ENCODE data around the gene DDX11.
"Not testable (repeated sequence)": the region's sequence is repeated elsewhere in the genome, so short reads cannot be mapped to it uniquely, and the experiment has no call there.

DDX11 gene

DNA sequence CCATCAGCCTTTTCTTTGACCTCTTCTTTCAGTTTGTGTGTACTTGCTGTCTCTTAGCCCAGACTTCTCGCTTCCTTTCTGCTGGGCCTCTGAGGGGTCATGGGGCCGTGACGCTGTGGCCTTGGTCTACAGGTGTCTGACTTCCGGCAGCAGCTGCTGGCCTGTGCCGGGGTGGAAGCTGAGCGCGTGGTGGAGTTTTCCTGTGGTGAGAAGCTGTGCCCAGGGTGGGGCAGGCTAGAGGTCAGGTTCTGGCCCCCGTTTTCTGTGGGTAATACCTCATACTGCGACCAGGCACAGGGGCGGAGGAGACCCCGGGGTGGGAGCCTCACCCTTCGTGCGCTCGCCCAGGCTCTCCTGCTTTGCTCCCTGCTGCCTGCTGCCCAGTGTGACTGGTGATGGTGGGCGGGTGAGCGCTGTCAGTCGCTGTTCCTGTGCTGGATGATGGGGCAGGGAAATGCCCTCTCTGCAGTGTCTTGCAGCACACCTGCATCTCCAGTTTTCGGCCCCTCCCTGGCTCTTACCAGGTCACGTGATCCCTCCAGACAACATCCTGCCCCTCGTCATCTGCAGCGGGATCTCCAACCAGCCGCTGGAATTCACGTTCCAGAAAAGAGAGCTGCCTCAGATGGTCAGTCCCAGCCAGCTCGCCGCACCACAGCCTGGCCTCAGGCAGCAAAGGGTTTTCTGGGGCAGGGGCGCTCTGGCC is 27.0 kb downstream of the DDX11 start:
- DNase-seq = not testable (repeated sequence)

DNA sequence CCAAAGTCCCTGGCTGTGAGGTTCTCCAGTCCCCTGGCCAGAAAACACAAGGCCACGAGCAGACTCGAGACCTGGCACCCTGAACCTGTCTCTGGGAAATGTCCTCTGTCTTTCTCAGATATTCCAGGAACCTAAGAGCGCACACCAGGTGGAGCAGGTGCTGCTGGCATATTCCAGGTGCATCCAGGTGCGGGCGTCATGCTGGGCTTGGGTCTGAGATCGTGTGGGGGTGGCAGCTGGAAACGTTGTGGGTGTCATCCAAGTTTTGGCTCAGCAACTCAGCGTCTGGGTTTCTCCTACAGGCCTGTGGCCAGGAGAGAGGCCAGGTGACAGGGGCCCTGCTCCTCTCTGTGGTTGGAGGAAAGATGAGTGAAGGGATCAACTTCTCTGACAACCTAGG is 28.5 kb downstream of the DDX11 start:
- not testable (repeated sequence) for DNase-seq

DNA sequence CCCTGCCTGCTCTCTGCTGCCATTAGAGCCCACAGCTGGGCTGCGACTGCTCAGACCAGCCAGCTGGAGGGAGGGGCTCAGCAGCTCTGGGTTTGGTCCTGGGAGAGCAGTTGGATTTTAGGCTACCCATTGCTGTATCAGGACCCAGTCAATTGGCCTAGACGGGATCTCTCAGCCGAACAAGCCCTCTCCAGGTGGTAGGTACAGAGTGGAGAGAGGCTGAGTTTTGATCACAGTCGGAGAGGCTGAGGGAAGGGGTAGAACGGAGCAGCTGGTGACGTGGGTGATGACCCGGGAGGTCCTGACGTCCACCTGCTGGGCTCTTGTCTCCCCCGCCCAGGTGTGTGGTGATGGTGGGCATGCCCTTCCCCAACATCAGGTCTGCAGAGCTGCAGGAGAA is 28.9 kb downstream of the DDX11 start:
- DNase-seq = not testable (repeated sequence)

DNA sequence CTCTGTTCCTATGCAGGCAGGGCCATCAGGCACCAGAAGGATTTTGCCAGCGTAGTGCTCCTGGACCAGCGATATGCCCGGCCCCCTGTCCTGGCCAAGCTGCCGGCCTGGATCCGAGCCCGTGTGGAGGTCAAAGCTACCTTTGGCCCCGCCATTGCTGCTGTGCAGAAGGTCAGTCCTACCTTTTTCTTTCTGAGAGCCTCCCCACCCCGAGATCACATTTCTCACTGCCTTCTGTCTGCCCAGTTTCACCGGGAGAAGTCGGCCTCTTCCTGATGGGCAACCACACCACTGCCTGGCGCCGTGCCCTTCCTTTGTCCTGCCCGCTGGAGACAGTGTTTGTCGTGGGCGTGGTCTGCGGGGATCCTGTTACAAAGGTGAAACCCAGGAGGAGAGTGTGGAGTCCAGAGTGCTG is 29.9 kb downstream of the DDX11 start:
- peak; percentile 51 for DNase-seq

DNA sequence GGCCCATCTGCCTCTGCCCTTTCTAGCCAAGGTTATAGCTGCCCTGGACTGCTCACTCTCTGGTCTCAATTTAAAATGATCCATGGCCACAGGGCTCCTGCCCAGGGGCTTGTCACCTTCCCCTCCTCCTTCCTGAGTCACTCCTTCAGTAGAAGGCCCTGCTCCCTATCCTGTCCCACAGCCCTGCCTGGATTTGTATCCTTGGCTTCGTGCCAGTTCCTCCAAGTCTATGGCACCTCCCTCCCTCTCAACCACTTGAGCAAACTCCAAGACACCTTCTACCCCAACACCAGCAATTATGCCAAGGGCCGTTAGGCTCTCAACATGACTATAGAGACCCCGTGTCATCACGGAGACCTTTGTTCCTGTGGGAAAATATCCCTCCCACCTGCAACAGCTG is 30.6 kb downstream of the DDX11 start:
- DNase-seq = not testable (repeated sequence)

DNA sequence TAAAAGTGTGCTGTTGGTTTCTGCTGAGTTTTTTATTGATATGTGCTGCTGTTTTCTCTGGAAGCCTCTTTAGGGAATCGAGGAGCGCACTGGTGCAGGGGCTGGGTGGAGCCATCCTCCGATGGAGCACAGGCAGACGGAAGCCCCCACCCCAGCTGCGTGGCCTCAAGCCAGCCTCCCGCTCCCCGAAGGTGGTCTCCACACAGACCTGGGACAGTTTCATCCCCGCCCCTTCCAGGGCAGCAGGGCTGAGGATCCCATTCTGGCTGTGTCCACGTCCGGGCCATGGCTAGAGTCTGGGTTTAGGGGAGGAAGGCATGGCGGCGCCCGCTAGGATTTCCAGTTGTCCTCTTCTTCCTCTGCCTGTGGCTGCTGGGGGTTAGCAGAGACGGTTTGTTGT is 31.1 kb downstream of the DDX11 start:
- not testable (repeated sequence) for DNase-seq

DNA sequence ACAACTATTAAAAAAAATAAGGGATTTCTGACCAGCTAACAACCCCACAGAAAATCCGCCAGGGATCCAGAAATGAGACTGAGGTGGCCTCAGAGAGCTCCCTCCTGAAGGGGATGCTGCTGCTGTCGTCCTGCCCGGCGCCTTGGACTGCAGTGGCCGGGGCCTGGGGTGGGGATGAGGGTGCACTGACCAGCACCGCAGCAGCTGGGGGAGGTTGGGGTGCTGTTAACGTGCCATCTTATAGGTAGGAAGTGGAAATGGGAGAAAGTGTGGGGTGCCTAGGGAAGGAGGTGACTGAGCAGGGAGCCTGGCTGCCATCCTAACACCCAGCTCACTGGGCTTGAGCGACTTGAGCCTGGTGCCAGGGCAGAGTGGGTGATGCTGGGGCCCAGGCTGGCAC is 32.0 kb downstream of the DDX11 start:
- no peak for DNase-seq

DNA sequence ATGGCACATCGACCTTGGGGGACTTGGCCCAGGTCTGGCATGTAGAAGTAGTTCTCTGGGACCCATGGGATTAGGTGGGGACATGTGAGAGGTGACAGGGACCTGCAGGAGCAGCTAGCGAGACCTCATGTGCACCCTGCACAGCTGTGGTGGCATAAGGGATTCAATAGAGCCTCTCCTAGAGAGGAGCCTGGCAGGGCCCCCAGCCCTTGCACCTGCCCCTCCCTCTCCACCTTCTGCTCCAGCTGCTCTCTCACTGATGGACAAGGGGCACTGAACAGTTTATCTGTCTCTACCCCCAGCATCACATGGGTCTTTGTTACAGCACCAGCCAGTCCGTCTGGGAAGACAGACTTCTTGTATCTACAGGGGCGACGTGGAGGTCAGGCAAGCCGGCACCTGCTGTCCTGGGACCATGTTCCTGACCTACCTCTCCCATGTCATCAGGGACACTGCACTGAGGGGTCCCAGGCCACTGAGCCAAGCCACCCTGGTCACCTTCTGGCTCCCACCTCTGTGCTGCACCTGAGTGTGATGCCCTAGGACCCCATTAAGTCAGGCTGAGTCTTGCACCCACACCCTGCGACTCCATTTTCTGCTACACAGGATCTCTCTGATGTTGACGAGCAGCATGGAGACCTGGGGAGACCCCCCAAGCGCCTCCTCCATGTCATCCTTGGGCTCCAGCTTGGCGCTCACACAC is 32.6 kb downstream of the DDX11 start:
- peak; percentile 89 for DNase-seq

DNA sequence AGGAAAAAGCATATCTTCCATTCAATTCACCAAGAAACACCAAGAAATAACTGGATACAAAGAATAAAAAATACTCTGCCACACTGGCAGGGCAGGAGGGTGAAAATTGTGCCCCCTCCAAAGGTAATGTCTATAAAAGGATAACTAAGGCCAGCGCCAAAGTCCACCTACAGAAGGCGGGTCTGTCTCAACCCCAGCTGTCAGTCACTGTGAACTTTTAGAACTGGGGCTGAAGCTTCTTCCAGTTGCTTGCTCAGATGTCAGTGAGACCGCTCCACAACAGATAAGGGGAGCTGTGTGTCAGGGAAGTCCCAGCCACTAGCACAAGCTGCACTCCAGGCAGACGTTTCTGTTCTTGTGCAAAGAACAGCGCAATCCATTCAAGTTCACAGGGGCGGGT is 36.1 kb downstream of the DDX11 start:
- DNase-seq = not testable (repeated sequence)

DNA sequence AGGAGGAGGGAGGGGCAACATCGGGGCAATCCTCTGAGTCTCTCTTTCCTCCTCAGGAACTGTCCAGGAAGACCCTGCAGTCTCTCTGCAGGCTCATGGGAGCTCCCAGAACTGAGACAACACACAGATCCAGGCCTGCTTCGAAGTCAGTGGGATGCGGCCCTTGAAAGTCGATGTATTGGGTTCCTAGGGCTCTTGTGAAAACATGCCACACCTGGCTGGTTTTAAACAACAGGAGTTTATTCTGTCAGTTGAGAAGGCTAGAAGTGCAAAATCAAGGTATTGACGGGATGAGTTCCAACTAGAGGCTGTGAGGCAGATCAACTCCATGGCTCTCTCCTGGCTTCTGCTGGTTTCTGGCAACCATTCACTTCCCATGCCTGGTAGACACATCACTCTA is 36.6 kb downstream of the DDX11 start:
- not testable (repeated sequence) for DNase-seq

DNA sequence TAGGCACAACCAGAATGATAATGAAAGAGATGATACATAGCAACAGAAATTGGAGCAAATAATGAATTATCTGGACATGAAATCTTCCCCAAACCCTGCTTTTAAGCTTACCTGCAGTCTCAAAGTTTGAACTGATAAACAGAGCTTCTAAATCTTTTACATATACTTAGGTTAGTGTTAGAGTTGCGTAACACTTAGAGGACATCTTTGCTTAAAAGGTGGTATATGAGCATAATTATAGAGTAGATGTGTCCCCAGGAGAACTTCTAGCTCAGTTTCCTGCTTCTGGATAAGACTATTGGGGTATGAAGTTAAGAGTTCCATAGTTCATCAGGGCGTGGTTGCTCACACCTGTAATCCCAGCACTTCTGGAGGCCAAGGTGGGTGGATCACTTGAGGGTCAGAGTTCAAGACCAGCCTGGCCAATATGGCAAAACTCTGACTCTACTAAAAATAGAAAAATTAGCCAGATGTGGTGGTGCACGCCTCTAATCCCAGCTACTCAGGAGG is 41.5 kb downstream of the DDX11 start:
- not testable (repeated sequence) for DNase-seq

DNA sequence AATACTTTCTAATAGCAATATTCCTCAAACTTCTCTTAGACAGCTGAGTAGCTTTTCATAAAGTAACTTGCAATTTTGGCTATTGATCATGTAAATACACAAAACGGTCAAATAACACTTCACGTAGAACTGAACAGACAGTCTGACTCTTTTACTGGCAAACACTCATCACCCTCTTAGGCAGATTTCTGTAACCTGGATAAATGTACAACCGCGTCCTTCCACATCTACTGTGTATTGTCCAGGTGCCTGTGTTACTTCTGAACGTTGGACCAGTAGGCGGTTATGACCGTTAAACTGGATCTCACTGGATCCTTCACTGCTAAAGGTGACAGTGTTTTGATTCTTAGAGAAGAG is 43.2 kb downstream of the DDX11 start:
- peak; percentile 53 for DNase-seq

DNA sequence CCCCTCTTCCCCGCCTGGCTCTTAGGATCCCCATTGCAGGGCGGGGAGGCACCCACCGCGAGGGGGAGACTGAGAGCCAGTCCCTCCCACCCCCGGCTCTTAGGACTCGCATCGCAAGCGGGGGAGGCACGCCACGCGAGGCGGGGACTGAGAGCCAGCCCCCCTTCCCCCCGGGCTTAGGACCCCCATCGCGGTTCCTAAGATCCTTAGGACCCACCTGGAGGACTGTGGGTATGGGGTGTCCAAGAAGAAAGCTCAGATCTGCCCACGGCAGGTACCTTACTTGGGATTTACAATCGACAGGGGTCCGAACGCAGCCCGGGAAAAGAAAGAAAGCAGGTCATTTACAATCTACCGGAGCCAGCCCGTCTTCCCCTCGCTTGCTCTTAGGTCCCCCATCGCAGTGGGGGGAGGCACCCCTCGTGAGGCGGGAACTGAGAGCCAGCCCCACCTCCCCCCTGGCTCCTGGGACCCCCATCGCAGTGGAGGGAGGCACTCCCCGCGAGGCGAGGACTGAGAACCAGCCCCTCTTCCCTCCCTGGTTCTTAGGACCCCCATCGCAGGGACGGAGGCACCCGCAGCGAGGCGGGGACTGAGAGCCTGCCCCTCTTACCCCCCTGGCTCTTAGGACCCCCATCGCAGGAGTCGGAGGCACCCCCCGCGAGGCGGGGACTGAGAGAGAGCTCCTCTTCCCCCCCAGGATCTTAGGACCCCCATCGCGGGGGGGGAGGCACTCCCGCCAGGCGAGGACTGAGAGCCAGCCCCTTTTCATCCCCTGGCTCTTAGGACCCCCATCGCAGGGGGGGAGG is 43.7 kb downstream of the DDX11 start:
- DNase-seq = peak; percentile 68

DNA sequence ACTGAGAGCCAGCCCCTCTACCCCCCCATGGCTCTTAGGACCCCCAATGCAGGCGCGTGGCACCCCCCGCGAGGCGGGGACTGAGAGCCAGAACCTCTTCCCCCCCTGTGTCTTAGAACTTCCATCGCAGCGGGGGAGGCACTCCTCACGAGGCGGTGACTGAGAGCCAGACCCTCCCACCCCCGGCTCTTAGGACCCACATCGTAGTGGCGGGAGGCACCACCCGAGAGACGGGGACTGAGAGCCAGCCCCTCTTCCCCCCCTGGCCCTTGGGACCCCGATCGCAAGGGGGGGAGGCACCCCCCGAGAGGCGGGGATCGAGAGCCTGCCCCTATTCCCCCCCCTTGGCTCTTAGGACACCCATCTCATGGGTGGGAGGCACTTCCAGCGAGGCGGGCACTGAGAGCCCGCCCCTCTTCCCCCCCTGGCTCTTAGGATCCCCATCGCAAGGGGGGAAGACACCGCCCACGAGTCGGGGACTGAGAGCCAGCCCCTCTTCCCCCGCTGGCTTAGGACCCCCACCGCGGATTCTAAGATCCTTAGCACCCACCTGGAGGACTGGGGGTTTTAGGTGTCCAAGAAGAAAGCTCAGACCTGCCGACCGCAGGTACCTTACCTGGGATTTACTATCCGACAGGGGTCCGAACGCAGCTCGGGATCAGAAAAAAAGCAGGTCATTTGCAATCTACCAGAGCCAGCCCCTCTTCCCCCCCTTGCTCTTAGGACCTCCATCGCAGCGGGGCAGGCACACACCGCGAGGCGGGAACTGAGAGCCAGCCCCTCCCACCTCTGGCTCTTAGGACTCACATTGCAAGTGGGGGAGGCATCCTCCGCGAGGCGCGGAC is 44.9 kb downstream of the DDX11 start:
- DNase-seq = peak; percentile 91

DNA sequence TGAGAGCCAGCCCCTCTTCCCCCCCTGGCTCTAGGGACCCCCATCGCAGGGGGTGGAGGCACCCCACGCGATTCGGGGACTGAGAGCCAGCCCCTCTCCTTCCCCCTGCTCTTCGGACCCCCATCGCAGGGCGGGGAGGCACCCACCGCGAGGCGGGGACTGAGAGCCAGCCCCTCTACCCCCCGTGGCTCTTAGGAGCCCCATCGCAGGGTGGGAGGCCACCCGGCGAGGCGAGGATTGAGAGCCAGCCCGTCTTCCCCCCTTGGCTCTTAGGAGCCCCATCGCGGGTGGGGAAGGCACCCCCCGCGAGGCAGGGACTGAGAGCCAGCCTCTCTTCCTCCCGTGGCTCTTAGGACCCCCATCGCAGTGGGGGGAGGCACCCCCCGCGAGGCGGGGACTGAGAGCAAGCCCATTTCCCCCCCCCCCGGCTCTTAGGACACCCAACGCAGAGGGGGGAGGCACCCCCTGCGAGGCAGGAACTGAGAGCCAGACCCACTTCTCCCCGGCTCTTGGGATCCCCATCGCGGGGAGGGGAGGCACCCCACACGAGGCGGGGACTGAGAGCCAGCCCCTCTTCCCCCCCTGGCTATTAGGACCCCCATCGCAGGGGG is 45.6 kb downstream of the DDX11 start:
- DNase-seq = no peak

DNA sequence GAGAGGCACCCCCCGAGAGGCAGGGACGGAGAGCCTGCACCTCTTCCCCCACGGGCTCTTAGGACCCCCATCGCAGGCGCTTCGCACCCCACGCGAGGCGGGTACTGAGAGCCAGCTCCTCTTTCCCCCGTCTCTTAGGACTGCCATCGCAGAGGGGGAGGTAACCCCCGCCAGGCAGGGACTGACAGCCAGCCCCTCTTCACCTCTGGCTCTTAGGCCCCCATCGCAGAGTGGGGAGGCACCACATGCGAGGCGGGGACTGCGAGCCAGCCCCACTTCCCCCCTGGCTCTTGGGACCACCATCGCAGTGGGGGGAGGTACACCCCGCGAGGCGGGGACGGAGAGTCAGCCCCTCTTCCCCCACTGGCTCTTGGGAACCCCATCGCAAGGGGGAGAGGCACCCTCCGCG is 46.1 kb downstream of the DDX11 start:
- peak; percentile 27 for DNase-seq

DNA sequence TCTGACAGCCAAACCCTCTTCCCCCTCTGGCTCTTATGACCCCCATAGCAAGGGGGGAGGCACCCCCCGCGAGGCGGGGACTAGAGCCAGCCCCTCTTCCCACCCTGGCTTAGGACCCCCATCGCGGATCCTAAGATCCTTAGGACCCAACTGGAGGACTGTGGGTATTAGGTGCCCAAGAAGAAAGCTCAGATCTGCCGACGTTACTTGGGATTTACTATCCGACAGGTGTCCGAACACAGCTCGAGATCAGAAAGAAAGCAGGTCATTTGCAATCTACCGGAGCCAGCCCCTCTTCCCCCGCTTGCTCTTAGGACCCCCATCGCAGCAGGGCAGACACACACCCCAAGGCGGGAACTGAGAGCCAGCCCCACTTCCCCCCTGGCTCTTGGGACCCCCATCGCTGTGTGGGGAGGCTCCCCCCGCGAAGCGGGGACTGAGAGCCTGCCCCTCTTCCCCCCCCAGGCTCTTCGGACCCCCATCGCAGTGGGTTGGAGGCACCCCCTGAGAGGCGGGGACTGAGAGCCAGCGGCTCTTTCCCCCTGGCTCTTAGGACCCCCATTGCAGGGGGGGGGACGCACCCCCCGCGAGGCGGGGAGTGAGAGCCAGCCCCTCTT is 46.8 kb downstream of the DDX11 start:
- DNase-seq = peak; percentile 45

DNA sequence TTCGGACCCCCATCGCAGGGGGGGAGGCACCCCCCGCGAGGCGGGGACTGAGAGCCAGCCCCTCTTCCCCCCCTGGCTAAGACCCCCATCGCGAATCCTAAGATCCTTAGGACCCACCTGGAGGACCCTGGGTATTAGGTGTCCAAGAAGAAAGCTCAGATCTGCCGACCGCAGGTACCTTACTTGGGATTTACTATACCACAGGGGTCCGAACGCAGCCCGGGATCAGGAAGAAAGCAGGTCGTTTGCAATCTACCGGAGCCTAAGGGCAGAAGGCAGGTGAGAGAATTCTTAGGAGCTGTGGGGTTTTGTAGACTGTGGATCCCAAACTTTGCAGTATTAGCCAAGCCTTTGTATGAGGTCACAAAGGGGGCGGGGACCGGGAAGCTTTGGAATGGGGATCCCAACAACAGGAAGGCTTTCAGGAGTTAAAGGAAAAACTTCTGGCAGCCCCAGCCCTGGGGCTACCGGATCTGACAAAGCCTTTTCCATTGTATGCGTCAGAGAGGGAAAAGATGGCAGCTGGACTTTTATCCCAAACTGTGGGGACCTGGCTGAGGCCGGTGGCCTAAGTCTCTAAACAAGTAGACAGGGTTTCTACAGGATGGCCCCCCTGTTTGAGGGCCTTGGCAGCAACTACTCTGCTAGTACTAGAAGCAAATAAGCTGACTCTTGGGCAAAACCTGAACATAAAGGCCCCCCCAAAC is 47.5 kb downstream of the DDX11 start:
- not testable (repeated sequence) for DNase-seq

DNA sequence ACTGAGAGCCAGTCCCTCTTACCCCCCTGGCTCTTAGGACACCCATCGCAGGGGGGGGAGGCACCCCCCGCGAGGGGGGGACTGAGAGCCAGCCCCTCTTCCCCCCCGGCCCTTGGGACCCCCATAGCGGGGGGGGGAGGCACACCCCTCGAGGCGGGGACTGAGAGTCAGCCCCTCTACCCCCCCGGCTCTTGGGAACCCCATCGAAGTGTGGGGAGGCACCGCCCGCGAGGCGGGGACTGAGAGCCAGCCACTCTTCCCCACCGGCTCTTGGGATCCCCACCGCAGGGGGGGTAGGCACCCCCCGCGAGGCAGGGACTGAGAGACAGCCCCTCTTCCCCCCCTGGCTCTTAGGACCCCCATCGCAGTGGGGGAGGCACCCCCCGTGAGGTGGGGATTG is 48.8 kb downstream of the DDX11 start:
- DNase-seq = no peak

DNA sequence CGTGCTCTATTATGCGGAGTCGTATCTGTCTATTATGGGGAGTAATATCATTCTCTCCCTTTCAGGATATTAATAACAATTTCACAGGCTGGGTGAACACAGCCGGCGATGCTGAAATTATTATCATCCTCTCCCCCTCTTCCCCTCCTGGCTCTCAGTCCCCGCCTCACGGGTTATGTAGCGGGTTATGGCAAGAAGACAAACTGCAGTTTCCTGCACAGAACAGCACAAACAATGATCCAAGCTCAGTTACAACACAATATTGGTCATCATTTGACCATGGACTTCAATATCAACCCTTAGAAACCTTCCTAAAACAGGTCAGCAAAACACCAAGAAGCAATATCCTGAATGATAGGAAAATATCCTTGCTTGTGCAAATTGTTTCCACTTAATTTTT is 50.5 kb downstream of the DDX11 start:
- not testable (repeated sequence) for DNase-seq

DNA sequence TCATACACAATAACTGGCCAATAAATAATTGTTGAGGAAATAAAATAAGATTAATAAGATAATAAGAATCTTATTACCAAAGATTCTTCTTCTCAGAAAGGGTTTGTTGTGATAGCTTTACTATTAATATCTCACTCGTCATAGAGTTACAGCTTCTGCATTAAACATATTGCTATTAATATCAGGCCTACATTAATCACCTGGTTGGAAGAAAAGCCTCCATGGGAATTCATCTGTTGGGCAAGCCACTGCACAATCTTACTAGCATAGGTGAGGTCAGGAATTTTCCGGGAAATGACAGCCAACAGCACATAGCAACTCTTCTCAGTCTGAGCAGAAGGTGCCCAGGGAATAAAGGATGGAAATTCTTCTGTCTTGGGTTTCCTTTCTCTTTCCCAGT is 51.5 kb downstream of the DDX11 start:
- DNase-seq = not testable (repeated sequence)

Data from NCI-H2171 treated with DMSO at 0.1 percent for 48 hours (cell line).